ENCODE measurements around the gene SDR39U1.
A peak's percentile ranks its signal among the peaks of the same experiment; 100 is the strongest.

DNA sequence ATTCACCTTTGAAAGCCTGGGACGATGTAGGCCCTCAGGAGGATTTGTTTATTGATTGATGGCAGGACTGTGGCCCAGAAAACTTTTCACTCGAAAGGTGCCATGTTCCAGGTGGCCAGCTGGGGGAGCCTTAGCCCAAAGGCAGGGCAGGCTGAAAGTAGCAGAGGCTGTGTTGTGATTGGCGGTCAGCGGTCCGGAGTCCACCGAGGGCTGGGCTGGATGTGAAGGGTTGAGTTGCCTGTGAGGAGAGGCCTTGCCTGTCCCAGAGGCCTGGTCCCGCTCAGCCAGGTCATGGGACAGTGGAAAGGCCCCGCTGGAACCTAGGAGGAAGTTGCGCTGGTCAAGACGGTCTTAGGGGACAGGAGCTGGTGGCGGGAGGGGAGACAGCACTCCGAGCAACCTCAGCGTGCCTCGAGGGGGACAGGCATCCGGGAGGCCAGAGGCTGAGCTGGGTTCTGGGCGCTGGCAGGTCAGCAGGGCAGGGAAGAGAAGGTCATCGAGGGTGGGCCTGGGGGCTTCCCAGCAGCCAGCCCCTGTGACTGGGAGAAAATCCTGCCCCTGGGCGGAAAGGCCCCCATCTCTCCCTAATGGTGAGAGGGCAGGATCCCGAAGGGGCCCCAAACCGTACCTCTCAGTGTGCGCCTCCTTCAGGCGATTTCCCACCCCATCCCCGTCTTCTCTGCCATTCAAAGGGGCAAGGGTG, 39.2 kb upstream of the SDR39U1 start:
- TF ChIP-seq, protein P1, sequence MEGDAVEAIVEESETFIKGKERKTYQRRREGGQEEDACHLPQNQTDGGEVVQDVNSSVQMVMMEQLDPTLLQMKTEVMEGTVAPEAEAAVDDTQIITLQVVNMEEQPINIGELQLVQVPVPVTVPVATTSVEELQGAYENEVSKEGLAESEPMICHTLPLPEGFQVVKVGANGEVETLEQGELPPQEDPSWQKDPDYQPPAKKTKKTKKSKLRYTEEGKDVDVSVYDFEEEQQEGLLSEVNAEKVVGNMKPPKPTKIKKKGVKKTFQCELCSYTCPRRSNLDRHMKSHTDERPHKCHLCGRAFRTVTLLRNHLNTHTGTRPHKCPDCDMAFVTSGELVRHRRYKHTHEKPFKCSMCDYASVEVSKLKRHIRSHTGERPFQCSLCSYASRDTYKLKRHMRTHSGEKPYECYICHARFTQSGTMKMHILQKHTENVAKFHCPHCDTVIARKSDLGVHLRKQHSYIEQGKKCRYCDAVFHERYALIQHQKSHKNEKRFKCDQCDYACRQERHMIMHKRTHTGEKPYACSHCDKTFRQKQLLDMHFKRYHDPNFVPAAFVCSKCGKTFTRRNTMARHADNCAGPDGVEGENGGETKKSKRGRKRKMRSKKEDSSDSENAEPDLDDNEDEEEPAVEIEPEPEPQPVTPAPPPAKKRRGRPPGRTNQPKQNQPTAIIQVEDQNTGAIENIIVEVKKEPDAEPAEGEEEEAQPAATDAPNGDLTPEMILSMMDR (IDR thresholded peaks at IDR 0.05 in 2 of 3, conservative IDR thresholded peaks at IDR 0.05 in 1 of 3; ENCODE audit: borderline replicate concordance in 1 of 3, insufficient read depth in 1 of 3, low read depth in 2 of 3, low read length in 2 of 3), result peak; percentile 70 to 88 (median 80); a peak in 5 of 6 replicates
- TF ChIP-seq POLR2A (IDR thresholded peaks at IDR 0.05; ENCODE audit: borderline replicate concordance, extremely low read depth, insufficient read depth, insufficient read length) (no peak), ELF1 (IDR thresholded peaks at IDR 0.05; ENCODE audit: borderline replicate concordance, low read depth) (no peak), SIN3A (IDR thresholded peaks at IDR 0.05; ENCODE audit: low read depth) (no peak), EZH2phosphoT487 (IDR thresholded peaks at IDR 0.05; ENCODE audit: borderline replicate concordance) (no peak), CEBPB (IDR thresholded peaks at IDR 0.05; ENCODE audit: low read depth) (no peak), EZH2 (IDR thresholded peaks at IDR 0.05) (no peak), POLR2AphosphoS5 (IDR thresholded peaks at IDR 0.05; ENCODE audit: low read depth, low read length) (no peak), TCF7L2 (IDR thresholded peaks at IDR 0.05; ENCODE audit: borderline replicate concordance, extremely low read depth, insufficient read depth, insufficient read length) (no peak)
- TF ChIP-seq, protein P2, sequence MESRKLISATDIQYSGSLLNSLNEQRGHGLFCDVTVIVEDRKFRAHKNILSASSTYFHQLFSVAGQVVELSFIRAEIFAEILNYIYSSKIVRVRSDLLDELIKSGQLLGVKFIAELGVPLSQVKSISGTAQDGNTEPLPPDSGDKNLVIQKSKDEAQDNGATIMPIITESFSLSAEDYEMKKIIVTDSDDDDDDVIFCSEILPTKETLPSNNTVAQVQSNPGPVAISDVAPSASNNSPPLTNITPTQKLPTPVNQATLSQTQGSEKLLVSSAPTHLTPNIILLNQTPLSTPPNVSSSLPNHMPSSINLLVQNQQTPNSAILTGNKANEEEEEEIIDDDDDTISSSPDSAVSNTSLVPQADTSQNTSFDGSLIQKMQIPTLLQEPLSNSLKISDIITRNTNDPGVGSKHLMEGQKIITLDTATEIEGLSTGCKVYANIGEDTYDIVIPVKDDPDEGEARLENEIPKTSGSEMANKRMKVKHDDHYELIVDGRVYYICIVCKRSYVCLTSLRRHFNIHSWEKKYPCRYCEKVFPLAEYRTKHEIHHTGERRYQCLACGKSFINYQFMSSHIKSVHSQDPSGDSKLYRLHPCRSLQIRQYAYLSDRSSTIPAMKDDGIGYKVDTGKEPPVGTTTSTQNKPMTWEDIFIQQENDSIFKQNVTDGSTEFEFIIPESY (IDR thresholded peaks at IDR 0.05; ENCODE audit: extremely low read depth, insufficient replicate concordance, low read length), result no peak
